Pancreas (tissue), 10 donors: ENCODE results near the gene CCL2. TPM values are rescaled to one million over a fixed set of nuclear protein-coding genes. Genes with fewer than 3 reads are reported as not detected.
A peak's percentile ranks its signal among the peaks of the same experiment; 100 is the strongest.

Source experiments
- ATAC-seq, 4 donors: fragments of 200-7000 bp; cut with Tn5 transposase; one replicate each; pipeline versions ENCODE4 v1.8.0 to v1.9.1; 2020; ENCODE audit warnings: mild to moderate bottlenecking in 4 of 4, moderate library complexity in 4 of 4
- DNase-seq, 6 donors: peaks; one replicate each; pipeline ENCODE4 v3.0.0-alpha.2; 2020
- FAIRE-seq: peaks from 2 replicates; lab custom pipeline; 2012; peaks lifted over from hg19 to GRCh38; lab: Jason Lieb, UNC
- H3K27ac ChIP-seq, 4 donors: fragments of 200-600 bp; sonication (generic); 1 replicate in 3 of 4; 2 replicates in 1 of 4; pipeline versions ENCODE4 v1.5.0 to v1.8.0; 2020
- H3K27me3 ChIP-seq, 4 donors: fragments of 200-600 bp; one replicate each; pipeline ENCODE4 v1.8.0; 2021
- H3K36me3 ChIP-seq, 3 donors: fragments of 200-600 bp; sonication (generic) in 1 of 3; one replicate each; pipeline versions ENCODE4 v1.5.0 to v1.8.0; 2020 to 2021
- H3K4me1 ChIP-seq, 3 donors: fragments of 200-600 bp; one replicate each; pipeline ENCODE4 v1.8.0; 2021
- H3K4me3 ChIP-seq, 4 donors: fragments of 200-600 bp; sonication (generic) in 2 of 4; one replicate each; pipeline versions ENCODE4 v1.5.0 to v1.8.0; 2020 to 2021
- H3K9me3 ChIP-seq, 4 donors: fragments of 200-600 bp; one replicate each; pipeline ENCODE4 v1.8.0; 2021
- WGBS, 2 donors: extraction: QIAGEN DNeasy Blood & Tissue Kit; methylation state at CpG; one replicate each; pipeline ENCODE4 v1.1.7; 2013; 5-methylcytosine and 5-hydroxymethylcytosine counted together
- intact Hi-C, 3 donors: fragments of 100-400 bp; cut with DNase I; formaldehyde crosslinking; loops; one replicate each; pipeline versions ENCODE4 v1.11.1 to v1.14.2; 2022
- polyA plus RNA-seq, 2 donors: library from polyadenylated mRNA; stranded (reverse); fragments of 200-250 nt; gene quantifications; one replicate each; pipeline ENCODE4 v1.2.3, GENCODE V29; 2013
- total RNA-seq, 6 donors: library from RNA; stranded (reverse); fragmentation: NEBNext Ultra II Directional in 4 of 6; extraction: Animal tissue kit (Norgen Biotek cat#: 25700) in 4 of 6; gene quantifications; one replicate each; pipeline versions ENCODE4 v1.2.1 to v1.2.4, GENCODE V29; 2021 to 2023
- TF ChIP-seq, protein P1 (sequence below), 4 donors: fragments of 200-600 bp; sonication (generic) in 3 of 4; IDR thresholded peaks; one replicate each; pipeline versions ENCODE4 v1.5.0 to v1.8.0; 2021; ENCODE audit warnings: antibody characterized with exemption in 4 of 4
- donor health status: healthy with polysubstance abuse.
- donor health status: DM: no; HTN: no; CAD: no; lungs with moderate emphysema.
- donor health status: DM: no; HTN: no; CAD: no.
- donor health status: control.
- donor health status: control.
- donor health status: Bipolar disorder and iron deficiency.
- donor health status: DM: yes; HTN: yes; CAD: no.
- donor health status: DM: no; HTN: no; CAD: no.
- donor health status: DM: no; HTN: no; CAD: no.
- donor health status: DM: yes; HTN: yes; CAD: no.

The CCL2 gene
- total and polyA plus RNA-seq, 8 donors, result 5.6 to 293 (median 75.5) TPM

DNA sequence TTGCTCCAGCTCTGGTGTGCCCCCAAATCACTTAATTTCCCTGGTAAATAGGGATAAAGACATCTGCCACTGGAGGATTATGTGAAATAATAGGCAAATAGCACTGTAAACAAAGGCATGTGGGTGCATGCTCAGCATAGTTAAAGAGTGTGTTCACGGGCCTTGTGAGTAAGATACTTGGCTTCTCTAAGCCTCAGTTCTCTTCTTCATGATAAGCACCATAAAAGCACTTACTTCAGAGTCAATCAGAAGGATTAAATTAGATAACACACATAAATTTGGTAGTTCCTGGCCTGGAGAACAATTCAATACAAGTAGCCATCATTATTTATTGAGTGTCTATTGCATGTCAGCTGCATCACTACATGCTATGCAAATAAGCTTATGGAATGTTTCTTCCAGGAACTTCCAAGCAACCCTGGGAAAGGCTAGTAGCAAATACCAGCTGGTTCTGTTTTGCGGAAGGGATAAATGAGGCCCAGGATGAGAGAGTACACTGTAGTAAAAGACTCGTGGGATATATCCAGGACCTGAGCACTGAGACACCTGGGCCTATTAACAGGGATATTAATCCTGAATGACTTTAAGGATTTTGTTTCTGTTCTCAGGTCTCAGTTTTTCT is 45.0 kb downstream of the CCL2 start:
- no peaks in the 10 kb centered on the region for H3K27me3 ChIP-seq
- intact Hi-C loops, result loop anchor here in 1 of 3 donors (10.0 kb wide), 1 partner anchor 95 kb away; no protein-coding TSS in a partner anchor

DNA sequence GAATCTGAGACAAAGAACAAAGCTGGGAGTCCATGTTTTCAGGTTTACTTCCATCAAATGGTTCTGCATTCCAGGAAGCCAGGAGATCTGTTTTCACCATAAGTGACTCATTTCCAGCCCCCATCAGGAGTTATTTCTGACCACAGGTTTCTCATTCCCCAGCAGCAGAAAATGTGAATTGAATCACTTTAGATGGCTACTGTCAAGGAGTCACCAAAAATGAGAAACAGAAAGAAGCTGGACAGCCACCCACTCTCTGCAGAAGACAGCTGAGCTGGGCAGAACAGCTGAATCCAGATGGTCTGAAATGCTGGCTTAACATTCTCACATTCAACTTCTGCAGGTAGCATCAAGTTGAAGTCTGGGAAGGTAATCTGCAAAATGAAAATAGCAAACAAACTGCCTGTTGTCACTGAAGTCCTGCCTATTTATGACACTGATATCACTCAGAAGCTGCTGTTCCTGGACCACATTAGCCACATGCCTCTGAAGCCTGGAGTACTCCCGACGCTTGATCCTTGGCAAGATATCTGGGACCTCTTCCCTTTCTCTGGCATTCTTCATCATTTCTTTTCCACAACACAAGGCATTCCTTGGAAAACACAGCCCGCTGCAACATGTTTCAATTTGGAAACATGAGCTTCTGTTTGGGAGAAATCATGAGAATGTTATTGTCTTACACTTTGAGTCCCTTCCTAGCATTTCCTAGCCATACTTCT is 45.7 kb downstream of the CCL2 start:
- Histone ChIP-seq H3K27me3 (no peaks in the 10 kb centered on the region), H3K36me3 (no peaks in the 10 kb centered on the region), H3K4me3 (no peak overlapping the region), H3K9me3 (no peaks in the 10 kb centered on the region), H3K27ac (no peak overlapping the region), H3K4me1 (no peaks in the 10 kb centered on the region)
- ATAC-seq, result peak in 1 of 4 donors; percentile 39
- WGBS, 2 donors, result 83% methylated on average over 3 of the region's 3 CpGs
- FAIRE-seq, result no peak
- TF ChIP-seq, protein P1, sequence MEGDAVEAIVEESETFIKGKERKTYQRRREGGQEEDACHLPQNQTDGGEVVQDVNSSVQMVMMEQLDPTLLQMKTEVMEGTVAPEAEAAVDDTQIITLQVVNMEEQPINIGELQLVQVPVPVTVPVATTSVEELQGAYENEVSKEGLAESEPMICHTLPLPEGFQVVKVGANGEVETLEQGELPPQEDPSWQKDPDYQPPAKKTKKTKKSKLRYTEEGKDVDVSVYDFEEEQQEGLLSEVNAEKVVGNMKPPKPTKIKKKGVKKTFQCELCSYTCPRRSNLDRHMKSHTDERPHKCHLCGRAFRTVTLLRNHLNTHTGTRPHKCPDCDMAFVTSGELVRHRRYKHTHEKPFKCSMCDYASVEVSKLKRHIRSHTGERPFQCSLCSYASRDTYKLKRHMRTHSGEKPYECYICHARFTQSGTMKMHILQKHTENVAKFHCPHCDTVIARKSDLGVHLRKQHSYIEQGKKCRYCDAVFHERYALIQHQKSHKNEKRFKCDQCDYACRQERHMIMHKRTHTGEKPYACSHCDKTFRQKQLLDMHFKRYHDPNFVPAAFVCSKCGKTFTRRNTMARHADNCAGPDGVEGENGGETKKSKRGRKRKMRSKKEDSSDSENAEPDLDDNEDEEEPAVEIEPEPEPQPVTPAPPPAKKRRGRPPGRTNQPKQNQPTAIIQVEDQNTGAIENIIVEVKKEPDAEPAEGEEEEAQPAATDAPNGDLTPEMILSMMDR (IDR thresholded peaks at IDR 0.05), result no peak
- intact Hi-C loops, result loop anchor here in 1 of 3 donors (10.0 kb wide), 1 partner anchor 96 kb away; no protein-coding TSS in a partner anchor
- no peak for DNase-seq

More for the DNA sequence above, 45.0 kb downstream of the CCL2 start:
- H3K9me3 ChIP-seq, result no peaks in the 10 kb centered on the region
- H3K27ac ChIP-seq, result no peak overlapping the region
- ATAC-seq (peak in 1 of 4 donors; percentile 22), FAIRE-seq (no peak), DNase-seq (no peak)
- WGBS, 2 donors, result 67 to 73% methylated on average over 3 of the region's 3 CpGs
- TF ChIP-seq, protein P1 (IDR thresholded peaks at IDR 0.05), result no peak
- H3K4me1 ChIP-seq, result no peaks in the 10 kb centered on the region
- no peak overlapping the region for H3K4me3 ChIP-seq
- H3K36me3 ChIP-seq, result no peaks in the 10 kb centered on the region

DNA sequence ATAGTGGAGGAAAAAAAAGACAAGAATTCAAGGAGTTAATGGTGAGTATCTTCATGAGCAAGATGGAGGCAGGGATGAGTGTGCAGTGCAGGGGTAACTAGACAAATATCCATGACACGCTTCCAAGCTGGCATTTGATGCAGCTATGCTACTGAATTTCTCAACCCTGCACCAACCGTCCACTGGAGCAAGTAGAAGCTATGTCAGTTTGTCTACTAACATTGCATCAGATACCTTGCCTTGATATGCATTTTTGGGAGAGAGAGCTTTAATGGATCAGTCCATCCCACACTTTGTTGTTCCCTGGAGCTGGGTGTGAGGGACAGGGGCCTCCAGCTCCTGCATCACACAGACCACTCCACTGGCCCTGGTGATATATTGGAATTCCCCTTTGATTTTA is 46.9 kb downstream of the CCL2 start:
- intact Hi-C loops, result loop anchor here in 1 of 3 donors (10.0 kb wide), 1 partner anchor 97 kb away; no protein-coding TSS in a partner anchor
- no peaks in the 10 kb centered on the region for H3K36me3 ChIP-seq
- DNase-seq (no peak), ATAC-seq (no peak), FAIRE-seq (no peak)
- H3K4me1 ChIP-seq, result no peaks in the 10 kb centered on the region
- no peak overlapping the region for H3K4me3 ChIP-seq
- no peak overlapping the region for H3K27ac ChIP-seq
- WGBS, 2 donors, result 68% methylated on average over 2 of the region's 2 CpGs
- TF ChIP-seq, protein P1 (IDR thresholded peaks at IDR 0.05), result no peak
- H3K27me3 ChIP-seq, result no peaks in the 10 kb centered on the region
- H3K9me3 ChIP-seq, result no peaks in the 10 kb centered on the region

DNA sequence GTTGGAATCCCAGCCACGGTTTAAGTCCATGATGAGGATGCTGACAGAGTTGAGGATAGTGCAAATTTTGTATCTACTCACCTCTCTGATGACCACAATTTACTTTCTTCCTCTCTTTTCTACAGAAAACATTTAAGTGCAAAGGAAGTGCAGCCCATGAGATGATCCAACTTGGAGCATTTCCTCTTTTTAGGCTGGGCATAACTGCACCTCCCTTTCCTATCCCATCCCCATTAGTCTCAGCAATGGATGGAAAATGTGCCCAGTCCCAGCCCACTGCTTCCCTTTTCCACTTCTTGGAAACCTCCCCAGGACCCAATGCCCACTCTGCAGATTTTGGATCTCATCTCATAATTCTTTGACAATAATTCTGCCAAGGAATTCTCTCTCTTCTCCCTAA is 47.6 kb downstream of the CCL2 start:
- no peaks in the 10 kb centered on the region for H3K4me1 ChIP-seq
- TF ChIP-seq, protein P1 (IDR thresholded peaks at IDR 0.05), result no peak
- 75 to 92% methylated on average over 1 of the region's 1 CpG for WGBS, 2 donors
- H3K36me3 ChIP-seq, result no peaks in the 10 kb centered on the region
- ATAC-seq (no peak), FAIRE-seq (no peak), DNase-seq (no peak)
- H3K27me3 ChIP-seq, result no peaks in the 10 kb centered on the region
- intact Hi-C loops, result loop anchor here in 1 of 3 donors (10.0 kb wide), 1 partner anchor 98 kb away; no protein-coding TSS in a partner anchor
- no peak overlapping the region for H3K27ac ChIP-seq
- no peaks in the 10 kb centered on the region for H3K9me3 ChIP-seq
- H3K4me3 ChIP-seq, result no peak overlapping the region
